Upper lobe of left lung (tissue), 6 donors: ENCODE results near the gene ONECUT3. TPM values are rescaled to one million over a fixed set of nuclear protein-coding genes. Genes with fewer than 3 reads are reported as not detected.

ENCODE experiments used
- ATAC-seq, 2 donors: fragments of 200-7000 bp; cut with Tn5 transposase; one replicate each; pipeline ENCODE4 v1.9.1; 2022; ENCODE audit warnings: mild to moderate bottlenecking in 2 of 2, moderate library complexity in 2 of 2; ENCODE audit not compliant: low FRiP score in 2 of 2
- DNase-seq, 2 donors: peaks; one replicate each; pipeline ENCODE4 v3.0.0-alpha.2; 2019 to 2020
- H3K27ac ChIP-seq, 4 donors: fragments of 200-600 bp; sonication (generic); one replicate each; pipeline ENCODE4 v1.5.1; 2016 to 2019
- H3K27me3 ChIP-seq, 4 donors: fragments of 200-600 bp; sonication (generic); one replicate each; pipeline ENCODE4 v1.5.1; 2017 to 2019
- H3K36me3 ChIP-seq, 4 donors: fragments of 200-600 bp; sonication (generic); one replicate each; pipeline ENCODE4 v1.5.1; 2016 to 2019
- H3K4me1 ChIP-seq, 4 donors: fragments of 200-600 bp; sonication (generic); one replicate each; pipeline ENCODE4 v1.5.1; 2018 to 2019
- H3K4me3 ChIP-seq, 4 donors: fragments of 200-600 bp; sonication (generic); one replicate each; pipeline ENCODE4 v1.5.1; 2017 to 2019; ENCODE audit warnings: mild to moderate bottlenecking in 2 of 4, moderate library complexity in 1 of 4
- H3K9me3 ChIP-seq, 4 donors: fragments of 200-600 bp; sonication (generic); one replicate each; pipeline ENCODE4 v1.5.1; 2018 to 2019
- EP300 ChIP-seq, 4 donors: sonication (generic); formaldehyde crosslinking; IDR thresholded peaks; one replicate each; pipeline ENCODE4 v1.5.1; 2017; ENCODE audit warnings: antibody characterized with exemption in 4 of 4, control low read depth in 2 of 4
- POLR2A ChIP-seq, 4 donors: fragments of 450-650 bp; IDR thresholded peaks; one replicate each; pipeline ENCODE4 v1.5.1; 2016 to 2017; ENCODE audit warnings: antibody characterized with exemption in 4 of 4, mild to moderate bottlenecking in 2 of 4
- POLR2AphosphoS5 ChIP-seq, 2 donors: sonication (generic); formaldehyde crosslinking; IDR thresholded peaks; one replicate each; pipeline ENCODE4 v1.5.1; 2017; ENCODE audit warnings: antibody characterized with exemption in 2 of 2
- WGBS, 2 donors: methylation state at CpG; one replicate each; pipeline ENCODE4 v1.1.5; 2017 to 2018; 5-methylcytosine and 5-hydroxymethylcytosine counted together
- total RNA-seq, 6 donors: library from RNA; depleted of rRNA in 4 of 6; stranded (reverse); fragments of >200 nt in 4 of 6; gene quantifications; one replicate each; pipeline versions ENCODE4 v1.1.0 to v1.2.1, GENCODE V29; 2016 to 2021
- TF ChIP-seq, protein P1 (sequence below), 6 experiments: fragments of 450-650 bp in 4 of 6; fragments of 200-600 bp in 2 of 6; sonication (generic) in 2 of 6; IDR thresholded peaks; one replicate each; pipeline ENCODE4 v1.5.1; 2016 to 2019; ENCODE audit warnings: antibody characterized with exemption in 6 of 6
- donor health status: DM: no; HTN: no; CAD: no; lungs with moderate emphysema.
- donor health status: DM: no; HTN: yes; CAD: no; lungs with severe emphysema.

Gene ONECUT3
- total RNA-seq, 6 donors from 2014 or later: not detected

GRCh38 chr19:1756264-1756663 lies 3.0 kb downstream of the ONECUT3 start:
- Histone ChIP-seq H3K9me3 (no peaks in the 10 kb centered on the region), H3K4me1 (peaks cover 8 to 33% (median 11%) of the 10 kb centered on the region in 4 donors), H3K36me3 (no peaks in the 10 kb centered on the region), H3K27ac (no peak overlapping the region), H3K4me3 (no peak overlapping the region), H3K27me3 (peaks cover 2 to 84% (median 56%) of the 10 kb centered on the region in 4 donors)
- no peak for TF ChIP-seq POLR2A (IDR thresholded peaks at IDR 0.05)
- TF ChIP-seq, protein P1, sequence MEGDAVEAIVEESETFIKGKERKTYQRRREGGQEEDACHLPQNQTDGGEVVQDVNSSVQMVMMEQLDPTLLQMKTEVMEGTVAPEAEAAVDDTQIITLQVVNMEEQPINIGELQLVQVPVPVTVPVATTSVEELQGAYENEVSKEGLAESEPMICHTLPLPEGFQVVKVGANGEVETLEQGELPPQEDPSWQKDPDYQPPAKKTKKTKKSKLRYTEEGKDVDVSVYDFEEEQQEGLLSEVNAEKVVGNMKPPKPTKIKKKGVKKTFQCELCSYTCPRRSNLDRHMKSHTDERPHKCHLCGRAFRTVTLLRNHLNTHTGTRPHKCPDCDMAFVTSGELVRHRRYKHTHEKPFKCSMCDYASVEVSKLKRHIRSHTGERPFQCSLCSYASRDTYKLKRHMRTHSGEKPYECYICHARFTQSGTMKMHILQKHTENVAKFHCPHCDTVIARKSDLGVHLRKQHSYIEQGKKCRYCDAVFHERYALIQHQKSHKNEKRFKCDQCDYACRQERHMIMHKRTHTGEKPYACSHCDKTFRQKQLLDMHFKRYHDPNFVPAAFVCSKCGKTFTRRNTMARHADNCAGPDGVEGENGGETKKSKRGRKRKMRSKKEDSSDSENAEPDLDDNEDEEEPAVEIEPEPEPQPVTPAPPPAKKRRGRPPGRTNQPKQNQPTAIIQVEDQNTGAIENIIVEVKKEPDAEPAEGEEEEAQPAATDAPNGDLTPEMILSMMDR (IDR thresholded peaks at IDR 0.05): no peak
- no peak for TF ChIP-seq EP300 (IDR thresholded peaks at IDR 0.05)
- no peak for TF ChIP-seq POLR2AphosphoS5 (IDR thresholded peaks at IDR 0.05)
- no peak for DNase-seq
- 5 to 9% methylated on average over 9 to 20 of the region's 20 CpGs for WGBS, 2 donors
- ATAC-seq: no peak

GRCh38 chr19:1756705-1757465 lies 3.6 kb downstream of the ONECUT3 start:
- H3K27me3 ChIP-seq: peaks cover 2 to 84% (median 59%) of the 10 kb centered on the region in 4 donors
- TF ChIP-seq POLR2AphosphoS5 (IDR thresholded peaks at IDR 0.05): no peak
- no peak for TF ChIP-seq POLR2A (IDR thresholded peaks at IDR 0.05)
- TF ChIP-seq, protein P1 (IDR thresholded peaks at IDR 0.05): no peak
- TF ChIP-seq EP300 (IDR thresholded peaks at IDR 0.05): no peak
- H3K36me3 ChIP-seq: no peaks in the 10 kb centered on the region
- ATAC-seq: no peak
- H3K27ac ChIP-seq: no peak overlapping the region
- peaks cover 8 to 33% (median 11%) of the 10 kb centered on the region in 4 donors for H3K4me1 ChIP-seq
- WGBS, 2 donors: 4 to 5% methylated on average over 10 to 29 of the region's 29 CpGs
- no peak for DNase-seq
- H3K9me3 ChIP-seq: no peaks in the 10 kb centered on the region
- H3K4me3 ChIP-seq: no peak overlapping the region

DNA sequence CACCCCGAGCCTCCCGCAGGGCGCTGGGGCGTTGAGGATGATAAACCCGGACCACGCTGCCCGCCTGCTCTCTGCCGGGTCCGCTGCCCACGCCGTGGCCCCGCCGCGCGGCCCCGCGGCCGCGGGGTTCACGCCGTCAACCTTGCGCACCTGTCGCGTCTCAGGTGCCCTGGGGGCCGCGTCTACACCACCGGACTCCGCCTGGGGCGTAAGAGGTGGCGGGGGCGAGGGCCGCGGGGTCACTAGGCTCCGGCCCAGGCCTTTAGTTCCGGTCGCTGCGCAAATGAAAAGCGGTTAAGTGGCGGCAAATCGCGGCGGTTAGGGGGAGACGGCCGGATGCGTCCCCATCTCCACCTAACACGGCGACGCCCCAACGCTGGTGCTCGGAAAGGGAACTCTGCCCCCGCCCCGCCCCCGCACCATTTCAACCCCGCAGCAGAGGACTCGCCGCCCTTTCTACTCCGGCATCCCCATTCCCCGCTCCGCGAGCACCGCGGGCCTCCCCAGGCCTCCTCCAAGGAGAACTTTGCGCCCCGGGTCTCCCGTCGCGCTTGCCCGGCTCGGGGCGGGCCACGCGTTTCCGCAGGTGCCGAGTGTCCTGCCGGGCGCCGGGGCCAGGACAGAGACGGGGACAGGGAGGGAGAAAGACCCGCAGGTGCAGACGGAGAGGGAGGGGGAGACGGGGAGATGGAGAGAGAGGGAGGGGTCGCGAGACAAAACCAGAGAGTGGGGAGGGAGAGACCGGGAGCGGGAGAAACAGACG lies 4.3 kb downstream of the ONECUT3 start:
- Histone ChIP-seq H3K36me3 (no peaks in the 10 kb centered on the region), H3K27ac (no peak overlapping the region), H3K4me1 (peaks cover 8 to 33% (median 11%) of the 10 kb centered on the region in 4 donors), H3K27me3 (peaks cover 2 to 84% (median 57%) of the 10 kb centered on the region in 4 donors), H3K4me3 (no peak overlapping the region), H3K9me3 (no peaks in the 10 kb centered on the region)
- ATAC-seq (no peak), DNase-seq (no peak)
- 2 to 6% methylated on average over 18 of the region's 86 CpGs for WGBS, 2 donors
- TF ChIP-seq POLR2AphosphoS5 (IDR thresholded peaks at IDR 0.05): no peak
- TF ChIP-seq, protein P1 (IDR thresholded peaks at IDR 0.05): no peak
- no peak for TF ChIP-seq EP300 (IDR thresholded peaks at IDR 0.05)
- TF ChIP-seq POLR2A (IDR thresholded peaks at IDR 0.05): no peak

DNA sequence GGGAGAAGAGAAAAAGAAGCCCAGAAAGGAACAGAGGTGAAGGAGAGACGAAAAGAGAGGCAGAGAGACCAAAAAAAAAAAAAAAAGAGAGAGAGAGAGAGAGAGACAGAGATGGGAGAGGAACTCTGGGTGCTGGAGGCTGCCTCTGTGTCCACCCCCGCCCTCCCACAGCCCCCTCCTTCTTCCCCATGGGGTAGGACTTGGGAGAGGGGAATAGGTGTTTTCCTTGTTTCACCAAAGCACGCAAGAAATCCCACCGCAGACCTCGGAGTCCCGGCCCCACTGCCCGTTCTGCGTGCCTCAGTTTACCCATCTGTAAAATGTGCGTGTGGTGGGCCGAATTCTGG lies 4.9 kb downstream of the ONECUT3 start:
- ATAC-seq: no peak
- no peak for TF ChIP-seq POLR2A (IDR thresholded peaks at IDR 0.05)
- TF ChIP-seq, protein P1 (IDR thresholded peaks at IDR 0.05): no peak
- no peak for TF ChIP-seq POLR2AphosphoS5 (IDR thresholded peaks at IDR 0.05)
- TF ChIP-seq EP300 (IDR thresholded peaks at IDR 0.05): no peak
- no peaks in the 10 kb centered on the region for H3K9me3 ChIP-seq
- peaks cover 2 to 83% (median 56%) of the 10 kb centered on the region in 4 donors for H3K27me3 ChIP-seq
- H3K4me3 ChIP-seq: no peak overlapping the region
- no peaks in the 10 kb centered on the region for H3K36me3 ChIP-seq
- H3K27ac ChIP-seq: no peak overlapping the region
- H3K4me1 ChIP-seq: peaks cover 7 to 31% (median 11%) of the 10 kb centered on the region in 4 donors
- WGBS, 2 donors: 3 to 8% methylated on average over 10 of the region's 10 CpGs
- no peak for DNase-seq
